ENCODE data around the gene MFRP. TPM values are rescaled to one million over a fixed set of nuclear protein-coding genes. Genes with fewer than 3 reads are reported as not detected.

Gene MFRP
- polyA plus RNA-seq, 1 of the 3 experiments (the other 2 are of a cell fraction): not detected

- no peaks in the 10 kb centered on the region for H3K36me3 ChIP-seq (replicated peaks in 1 of 2; ENCODE audit: control insufficient read depth in 1 of 2, insufficient read depth in 2 of 2, low read length in 1 of 2)
- H3K27ac ChIP-seq (ENCODE audit: low read depth in 2 of 2, low read length in 1 of 2): no peak overlapping the region
- H3K27me3 ChIP-seq (ENCODE audit: insufficient read depth): no peaks in the 10 kb centered on the region
- H3K79me2 ChIP-seq (ENCODE audit: insufficient read depth): no peaks in the 10 kb centered on the region
- no peak for TF ChIP-seq FOXM1 (IDR thresholded peaks at IDR 0.05; ENCODE audit: low read depth)
- no peak for TF ChIP-seq POLR2AphosphoS5 (IDR thresholded peaks at IDR 0.05; ENCODE audit: low read depth, low read length)
- no peak for TF ChIP-seq FOXJ3 (CRISPR knock-in tag; IDR thresholded peaks at IDR 0.05)
- no peak for TF ChIP-seq TEAD4 (IDR thresholded peaks at IDR 0.05; ENCODE audit: borderline replicate concordance, insufficient read depth)
- TF ChIP-seq NRF1 (IDR thresholded peaks at IDR 0.05; ENCODE audit: low read depth, low read length): no peak
- TF ChIP-seq EP300 (IDR thresholded peaks at IDR 0.05; ENCODE audit: borderline replicate concordance in 1 of 2, low read depth in 1 of 2, low read length in 1 of 2): no peak
- TF ChIP-seq ZBTB33 (IDR thresholded peaks at IDR 0.05; ENCODE audit: borderline replicate concordance, low read depth): no peak
- no peak for TF ChIP-seq CHD2 (IDR thresholded peaks at IDR 0.05; ENCODE audit: low read length, partially characterized antibody)
- TF ChIP-seq SMC3 (IDR thresholded peaks at IDR 0.05; ENCODE audit: low read depth, low read length): no peak
- no peak for TF ChIP-seq TAF1 (IDR thresholded peaks at IDR 0.05; ENCODE audit: borderline replicate concordance, low read depth, low read length)
- POLR2A ChIA-PET: no interaction called here
- H3F3A ChIP-seq (replicated peaks; ENCODE audit: insufficient read depth): peaks cover 4% of the 10 kb centered on the region
- H3K4me2 ChIP-seq: no peak overlapping the region
- H3K9me3 ChIP-seq: no peaks in the 10 kb centered on the region
- no peak overlapping the region for H2AFZ ChIP-seq (ENCODE audit: low read depth)
- 90% methylated on average over 21 of the region's 60 CpGs for WGBS (ENCODE audit: low lambda C conversion rate)
- DNase-seq: no peak
- H3K9ac ChIP-seq: no peak overlapping the region
- no peaks in the 10 kb centered on the region for H3K9me2 ChIP-seq
- no peaks in the 10 kb centered on the region for H4K20me1 ChIP-seq (ENCODE audit: insufficient read depth)
- peaks cover 5 to 27% of the 10 kb centered on the region in 2 experiments; a peak in 2 of 4 replicates for H3K4me1 ChIP-seq (ENCODE audit: control insufficient read depth in 1 of 2, insufficient read depth in 2 of 2, low read depth in 1 of 2, low read length in 1 of 2)
- H3K4me3 ChIP-seq (ENCODE audit: low read depth in 2 of 2, low read length in 1 of 2): no peak overlapping the region
- CTCF ChIA-PET: interaction anchor here (0.6 to 8.9 kb wide), 11 partner anchors 13 to 186 kb away, joined by 3 to 106 read pairs (median 4); partner anchors contain the start of genes C1QTNF5, CBL and RNF26
These were observed 25.6 kb downstream of the MFRP start for GRCh38 chr11:119320776-119321524.

- ChIA-PET CTCF (interaction anchor here (1.2 to 8.9 kb wide), 6 partner anchors 19 to 185 kb away, joined by 4 to 106 read pairs (median 6); partner anchors contain the start of genes C1QTNF5 and CBL), POLR2A (no interaction called here)
- Histone ChIP-seq H3K4me3 (ENCODE audit: low read depth in 2 of 2, low read length in 1 of 2) (no peak overlapping the region), H3K27ac (ENCODE audit: low read depth in 2 of 2, low read length in 1 of 2) (no peak overlapping the region), H4K20me1 (ENCODE audit: insufficient read depth) (no peaks in the 10 kb centered on the region), H3K4me1 (ENCODE audit: control insufficient read depth in 1 of 2, insufficient read depth in 2 of 2, low read depth in 1 of 2, low read length in 1 of 2) (peaks cover 12 to 34% of the 10 kb centered on the region in 2 experiments; a peak in 2 of 4 replicates), H3K27me3 (ENCODE audit: insufficient read depth) (no peaks in the 10 kb centered on the region), H3K36me3 (replicated peaks in 1 of 2; ENCODE audit: control insufficient read depth in 1 of 2, insufficient read depth in 2 of 2, low read length in 1 of 2) (no peaks in the 10 kb centered on the region), H3K9ac (no peak overlapping the region), H3K4me2 (no peak overlapping the region), H2AFZ (ENCODE audit: low read depth) (no peak overlapping the region), H3K9me3 (no peaks in the 10 kb centered on the region), H3K79me2 (ENCODE audit: insufficient read depth) (no peaks in the 10 kb centered on the region), H3F3A (replicated peaks; ENCODE audit: insufficient read depth) (peaks cover 4% of the 10 kb centered on the region), H3K9me2 (no peaks in the 10 kb centered on the region)
- TF ChIP-seq USF2 (IDR thresholded peaks at IDR 0.05; ENCODE audit: borderline replicate concordance, low read depth, low read length) (no peak), FOXJ3 (CRISPR knock-in tag; IDR thresholded peaks at IDR 0.05) (no peak)
- no peak for DNase-seq
- 84% methylated on average over 15 of the region's 17 CpGs for WGBS (ENCODE audit: low lambda C conversion rate)
These were observed 26.2 kb downstream of the MFRP start for GRCh38 chr11:119320240-119320775.
